WTC11 (cell line): Measurements from ENCODE around the gene MLXIP.

ENCODE experiments used
- CTCF ChIP-seq: fragments of 200-600 bp; IDR thresholded peaks from 2 replicates; pipeline ENCODE4 v1.8.0; 2022; ENCODE audit warnings: antibody characterized with exemption
- JUN ChIP-seq: sonication (generic); formaldehyde crosslinking; IDR thresholded peaks from 2 replicates; pipeline ENCODE4 v1.8.0; 2023; ENCODE audit warnings: mild to moderate bottlenecking, missing genetic modification reagents
- MAX ChIP-seq: sonication (generic); formaldehyde crosslinking; IDR thresholded peaks from 2 replicates; pipeline ENCODE4 v1.8.0; 2022; ENCODE audit warnings: mild to moderate bottlenecking, missing genetic modification reagents
- NR2C2 ChIP-seq: sonication (generic); formaldehyde crosslinking; IDR thresholded peaks from 2 replicates; pipeline ENCODE4 v1.8.0; 2022; ENCODE audit warnings: mild to moderate bottlenecking, missing genetic modification reagents
- RORB ChIP-seq: fragments of 250-450 bp; sonication (Bioruptor Pico); IDR thresholded peaks from 2 replicates; pipeline ENCODE4 v1.9.0; 2021; ENCODE audit warnings: mild to moderate bottlenecking
- TCF7 ChIP-seq: sonication (generic); formaldehyde crosslinking; IDR thresholded peaks from 2 replicates; pipeline ENCODE4 v1.8.0; 2022; ENCODE audit warnings: mild to moderate bottlenecking, low read depth, missing genetic modification reagents, moderate library complexity
- TEAD1 ChIP-seq: sonication (generic); formaldehyde crosslinking; IDR thresholded peaks from 2 replicates; pipeline ENCODE4 v1.8.0; 2022; ENCODE audit warnings: mild to moderate bottlenecking, missing genetic modification reagents
- ZBTB21 ChIP-seq: sonication (generic); formaldehyde crosslinking; IDR thresholded peaks from 2 replicates; pipeline ENCODE4 v1.8.1; 2023; ENCODE audit warnings: mild to moderate bottlenecking, missing genetic modification reagents, borderline replicate concordance
- ZSCAN18 ChIP-seq: fragments of 250-450 bp; sonication (Bioruptor Pico); IDR thresholded peaks from 2 replicates; pipeline ENCODE4 v2.1.2; 2022; ENCODE audit warnings: mild to moderate bottlenecking, moderate library complexity

- no peak for TF ChIP-seq CTCF
- no peak for TF ChIP-seq TCF7 (CRISPR knock-in tag)
- TF ChIP-seq MAX (CRISPR knock-in tag): no peak
- no peak for TF ChIP-seq ZSCAN18 (CRISPR knock-in tag)
- no peak for TF ChIP-seq NR2C2 (CRISPR knock-in tag)
- no peak for TF ChIP-seq ZBTB21 (CRISPR knock-in tag)
- TF ChIP-seq RORB (CRISPR knock-in tag): no peak
- TF ChIP-seq TEAD1 (CRISPR knock-in tag): no peak
- TF ChIP-seq JUN (CRISPR knock-in tag): no peak
Measured at GRCh38 chr12:122097584-122097926, 19.0 kb downstream of the MLXIP start.
